GM20431 (cell line): ENCODE data around the gene GJA9.

ENCODE experiments used
- in situ Hi-C: fragments of 300-500 bp; cut with MseI, MboI; formaldehyde crosslinking; loops from one replicate; pipeline ENCODE4 v1.15.0; 2020; ENCODE audit warnings: low sequenced_read_pairs; ENCODE audit not compliant: unreplicated experiment

Gene GJA9

GRCh38 chr1:38834221-38834782 is 47.1 kb downstream of the GJA9 start:
- in situ Hi-C loops = loop anchor here (25.0 kb wide), 1 partner anchor 822 kb away; the partner anchor contains the start of genes FHL3 and UTP11

- in situ Hi-C loops = loop anchor here (25.0 kb wide), 1 partner anchor 821 kb away; the partner anchor contains the start of genes FHL3 and UTP11
Observed at GRCh38 chr1:38833146-38833545, 48.2 kb downstream of the GJA9 start.

- in situ Hi-C loops = loop anchor here (25.0 kb wide), 1 partner anchor 820 kb away; the partner anchor contains the start of genes FHL3 and UTP11
Observed at GRCh38 chr1:38832370-38832734, 49.0 kb downstream of the GJA9 start.

- in situ Hi-C loops = loop anchor here (25.0 kb wide), 1 partner anchor 820 kb away; the partner anchor contains the start of genes FHL3 and UTP11
Observed at GRCh38 chr1:38831731-38832369, 49.5 kb downstream of the GJA9 start.

- in situ Hi-C loops = loop anchor here (25.0 kb wide), 1 partner anchor 817 kb away; the partner anchor contains the start of genes FHL3 and UTP11
Observed at GRCh38 chr1:38829368-38829767, 52.0 kb downstream of the GJA9 start.

DNA sequence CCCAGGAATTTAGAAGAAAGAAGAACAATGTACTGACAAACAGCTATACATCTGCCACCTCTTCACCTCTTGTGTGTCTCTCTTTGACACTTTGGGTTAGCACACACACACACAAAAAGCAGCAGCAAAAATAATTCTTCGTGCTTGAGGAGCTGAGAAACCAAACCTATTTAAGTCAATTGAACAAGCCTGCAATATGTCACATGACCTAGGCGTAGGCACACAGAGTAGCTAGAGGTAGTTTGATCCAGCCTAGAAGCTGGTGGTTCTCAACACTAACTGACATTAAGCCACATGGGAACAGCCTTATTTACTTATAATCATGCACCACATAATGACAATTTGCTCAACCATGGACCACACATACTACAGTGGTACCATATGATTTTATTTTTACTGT is 54.1 kb downstream of the GJA9 start:
- in situ Hi-C loops = loop anchor here (25.0 kb wide), 1 partner anchor 815 kb away; the partner anchor contains the start of genes FHL3 and UTP11

GRCh38 chr1:38826886-38827285 is 54.5 kb downstream of the GJA9 start:
- in situ Hi-C loops = loop anchor here (25.0 kb wide), 1 partner anchor 815 kb away; the partner anchor contains the start of genes FHL3 and UTP11

GRCh38 chr1:38826262-38826661 is 55.1 kb downstream of the GJA9 start:
- in situ Hi-C loops = loop anchor here (25.0 kb wide), 1 partner anchor 814 kb away; the partner anchor contains the start of genes FHL3 and UTP11
